GM18858 (cell line): ENCODE results near the gene ARHGAP10.
A peak's percentile ranks its signal among the peaks of the same experiment; 100 is the strongest.
"Not testable (repeated sequence)": the region's sequence is repeated elsewhere in the genome, so short reads cannot be mapped to it uniquely, and the experiment has no call there.

Experiments used
- ATAC-seq: cut with Tn5 transposase; IDR thresholded peaks from one replicate; pipeline ENCODE4 v1.9.1; 2021; ENCODE audit not compliant: unreplicated experiment

ARHGAP10 gene

GRCh38 chr4:147791341-147791740 is 59.5 kb downstream of the ARHGAP10 start:
- ATAC-seq: no peak

GRCh38 chr4:147791865-147792264 is 60.0 kb downstream of the ARHGAP10 start:
- no peak for ATAC-seq

GRCh38 chr4:147793569-147794313 is 61.9 kb downstream of the ARHGAP10 start:
- no peak for ATAC-seq

- no peak for ATAC-seq
Observed at GRCh38 chr4:147794314-147794680, 62.4 kb downstream of the ARHGAP10 start.

GRCh38 chr4:147794787-147795413 is 63.0 kb downstream of the ARHGAP10 start:
- peak; percentile 61 for ATAC-seq

- ATAC-seq: not testable (repeated sequence)
Observed at GRCh38 chr4:147799057-147799456, 67.2 kb downstream of the ARHGAP10 start.

- ATAC-seq: peak; percentile 97
Observed at GRCh38 chr4:147799986-147800555, 68.2 kb downstream of the ARHGAP10 start.

GRCh38 chr4:147801820-147802219 is 69.9 kb downstream of the ARHGAP10 start:
- no peak for ATAC-seq

- ATAC-seq: no peak
Observed at GRCh38 chr4:147802346-147802745, 70.5 kb downstream of the ARHGAP10 start.

GRCh38 chr4:147805946-147806345 is 74.1 kb downstream of the ARHGAP10 start:
- ATAC-seq: no peak

- ATAC-seq: no peak
Observed at GRCh38 chr4:147808447-147808846, 76.6 kb downstream of the ARHGAP10 start.

- no peak for ATAC-seq
Observed at GRCh38 chr4:147809211-147809610, 77.3 kb downstream of the ARHGAP10 start.

GRCh38 chr4:147811878-147812277 is 80.0 kb downstream of the ARHGAP10 start:
- ATAC-seq: no peak

GRCh38 chr4:147813109-147813773 is 81.4 kb downstream of the ARHGAP10 start:
- no peak for ATAC-seq

- ATAC-seq: no peak
Observed at GRCh38 chr4:147813973-147814372, 82.1 kb downstream of the ARHGAP10 start.

GRCh38 chr4:147814376-147814775 is 82.5 kb downstream of the ARHGAP10 start:
- ATAC-seq: no peak

- no peak for ATAC-seq
Observed at GRCh38 chr4:147815741-147816140, 83.9 kb downstream of the ARHGAP10 start.

GRCh38 chr4:147816382-147817254 is 84.7 kb downstream of the ARHGAP10 start:
- no peak for ATAC-seq

GRCh38 chr4:147820975-147821374 is 89.1 kb downstream of the ARHGAP10 start:
- no peak for ATAC-seq

- peak; percentile 79 for ATAC-seq
Observed at GRCh38 chr4:147821555-147821954, 89.7 kb downstream of the ARHGAP10 start.

- no peak for ATAC-seq
Observed at GRCh38 chr4:147822128-147822527, 90.2 kb downstream of the ARHGAP10 start.
